ENCODE measurements around the gene NFATC2.

Gene NFATC2

DNA sequence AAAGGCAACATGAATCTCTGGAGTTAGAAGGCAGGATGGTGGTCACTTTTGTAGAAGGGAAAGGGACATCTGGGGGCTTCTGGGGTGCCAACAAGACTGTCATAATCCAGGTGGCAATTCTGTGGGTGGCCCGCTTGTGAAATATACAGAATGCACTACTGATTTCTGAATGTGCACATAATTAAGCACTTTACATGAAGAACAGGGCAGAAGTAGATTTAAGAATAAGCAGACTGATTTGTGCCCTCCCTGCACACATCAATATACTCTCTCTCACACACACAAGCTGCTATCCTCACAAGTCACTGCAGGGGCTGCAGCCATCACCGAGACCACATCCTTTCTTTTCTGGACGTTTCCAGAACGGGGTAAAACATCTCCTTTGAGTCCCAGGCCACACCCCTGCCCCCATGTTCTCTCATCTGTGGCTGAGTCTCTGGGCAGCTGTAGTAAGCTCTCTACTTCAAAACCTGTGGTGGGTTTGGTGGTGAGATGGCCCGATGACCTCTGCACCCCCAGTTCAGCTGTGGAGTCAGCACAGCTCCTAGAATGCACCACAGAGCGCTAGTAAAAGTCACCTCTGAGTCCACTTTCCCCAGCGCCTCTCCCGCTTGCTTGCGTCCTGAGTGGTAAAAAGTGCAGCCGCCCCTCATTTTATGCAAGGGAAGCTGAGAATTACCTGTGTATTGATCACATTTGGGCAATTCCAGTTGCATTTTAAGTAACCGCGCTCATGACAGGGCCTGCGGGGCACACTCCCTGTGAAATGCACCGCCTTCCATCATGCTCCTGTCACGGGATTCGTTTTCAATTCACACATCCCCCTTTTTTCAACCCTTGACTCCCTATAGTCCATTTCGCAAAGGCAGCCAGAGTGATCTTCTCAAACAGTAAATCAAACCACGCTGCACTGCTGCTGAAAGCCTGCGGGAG lies 115.5 kb downstream of the NFATC2 start:
- DNase-seq, result no peak

DNA sequence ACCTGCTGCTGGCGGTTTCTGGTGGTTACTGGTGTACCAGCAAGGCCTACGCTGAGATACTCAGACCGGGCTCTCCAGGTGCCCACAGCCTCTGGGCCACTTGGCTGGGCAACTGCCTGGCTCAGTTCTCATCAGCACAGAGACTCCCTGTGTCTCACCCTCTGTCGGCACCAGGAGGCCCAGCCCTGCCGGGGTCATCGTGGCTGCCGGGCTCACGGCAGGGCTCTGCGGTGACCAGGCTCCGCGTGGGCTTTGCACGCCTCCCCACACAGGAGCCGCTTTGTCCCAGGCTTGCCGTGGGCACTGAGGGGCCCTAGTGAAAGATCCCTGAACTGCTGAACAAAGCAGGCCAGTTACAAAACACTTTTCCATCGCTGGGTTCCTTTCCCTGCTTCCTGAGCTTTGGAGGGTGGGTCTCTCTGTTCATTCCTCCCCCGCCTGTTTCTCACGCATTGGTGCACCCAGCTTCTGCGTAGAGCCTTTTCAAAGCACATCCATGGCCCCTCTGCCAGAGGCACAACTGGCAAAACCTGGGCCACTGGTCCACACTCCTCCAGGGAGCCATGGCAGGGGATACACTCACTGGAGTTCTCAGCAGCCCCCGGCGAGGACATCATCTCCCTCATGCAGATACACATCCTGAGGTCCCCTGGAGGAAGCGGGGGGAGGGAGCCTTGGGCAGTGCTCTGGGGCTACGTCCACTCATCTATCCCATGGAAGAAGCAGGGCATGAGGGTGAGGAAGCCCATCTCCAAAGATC lies 117.0 kb downstream of the NFATC2 start:
- DNase-seq, result no peak

DNA sequence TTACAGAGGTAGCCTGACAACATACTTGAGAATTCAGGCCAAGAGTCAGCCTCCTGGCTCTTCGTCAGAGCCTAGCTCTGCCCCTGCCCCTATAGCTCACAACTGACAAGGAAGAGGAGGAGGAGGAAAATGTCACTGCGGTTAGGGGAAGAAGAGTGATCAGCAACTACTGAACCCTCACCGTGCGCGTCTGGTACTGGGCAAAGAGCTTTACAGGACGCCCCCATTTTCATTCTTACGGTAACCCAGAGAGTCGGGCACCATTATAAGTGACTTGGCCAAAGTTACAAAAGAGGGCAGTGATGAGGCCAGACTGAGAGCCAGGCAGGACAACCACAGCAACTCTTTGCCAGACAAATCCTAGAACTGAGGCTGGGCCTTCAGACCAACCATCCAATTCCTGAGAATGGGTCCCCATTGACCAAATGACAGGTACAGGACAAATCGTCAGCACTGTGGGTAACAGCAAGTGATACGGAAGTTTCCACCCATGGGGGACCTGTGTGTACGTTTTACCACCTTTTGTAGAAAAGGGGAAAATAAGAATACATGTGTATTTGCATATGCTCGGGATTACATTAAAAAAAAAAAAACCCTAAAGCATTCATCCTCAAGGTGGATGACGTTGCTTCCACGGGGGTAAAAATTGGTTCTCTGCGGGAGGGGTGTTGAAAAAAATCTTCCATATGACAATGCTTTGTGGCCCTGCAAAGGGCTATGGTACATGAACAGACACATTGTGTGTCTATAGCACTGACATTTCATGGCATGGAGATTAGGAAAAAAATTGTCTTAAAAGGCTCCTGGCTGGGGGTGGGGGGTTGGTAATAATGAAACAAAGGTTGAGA lies 118.0 kb downstream of the NFATC2 start:
- DNase-seq, result no peak

DNA sequence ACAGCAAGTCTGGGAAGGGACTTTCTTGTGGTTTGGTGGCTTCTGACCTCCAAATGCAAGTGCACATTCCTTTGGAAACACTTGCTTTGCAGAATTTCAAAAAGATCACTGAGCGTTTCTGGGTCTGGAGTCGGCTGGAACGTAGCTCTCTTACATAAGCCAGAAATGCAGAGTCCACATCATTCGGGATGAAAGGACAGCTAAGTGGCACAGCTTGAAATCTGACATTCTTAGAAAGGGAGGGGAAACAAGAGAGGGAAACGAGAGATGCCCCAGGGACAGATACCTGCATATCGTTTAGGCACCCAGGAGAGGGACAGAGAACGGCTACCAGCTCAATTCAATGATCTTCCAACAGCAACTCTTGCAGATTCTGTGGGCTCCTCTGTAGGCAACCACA lies 118.7 kb downstream of the NFATC2 start:
- no peak for DNase-seq

DNA sequence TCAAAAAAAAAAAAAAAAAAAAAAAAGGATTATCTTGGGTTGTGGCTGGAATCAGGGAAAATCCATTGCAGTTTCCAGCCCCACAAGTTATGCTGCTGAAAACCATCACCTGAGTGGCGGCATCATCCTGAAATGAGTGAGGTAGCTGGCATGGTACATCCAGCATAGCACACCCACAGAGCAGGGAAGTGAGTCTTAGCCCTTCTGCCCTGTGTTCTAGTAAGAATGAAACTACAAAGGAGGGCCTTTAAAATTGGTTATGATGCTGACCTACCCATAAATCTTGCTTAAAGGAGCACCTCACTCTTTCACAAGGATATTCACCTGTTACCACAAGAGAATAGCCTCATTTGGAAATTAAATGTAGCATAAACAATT lies 119.2 kb downstream of the NFATC2 start:
- DNase-seq, result no peak

DNA sequence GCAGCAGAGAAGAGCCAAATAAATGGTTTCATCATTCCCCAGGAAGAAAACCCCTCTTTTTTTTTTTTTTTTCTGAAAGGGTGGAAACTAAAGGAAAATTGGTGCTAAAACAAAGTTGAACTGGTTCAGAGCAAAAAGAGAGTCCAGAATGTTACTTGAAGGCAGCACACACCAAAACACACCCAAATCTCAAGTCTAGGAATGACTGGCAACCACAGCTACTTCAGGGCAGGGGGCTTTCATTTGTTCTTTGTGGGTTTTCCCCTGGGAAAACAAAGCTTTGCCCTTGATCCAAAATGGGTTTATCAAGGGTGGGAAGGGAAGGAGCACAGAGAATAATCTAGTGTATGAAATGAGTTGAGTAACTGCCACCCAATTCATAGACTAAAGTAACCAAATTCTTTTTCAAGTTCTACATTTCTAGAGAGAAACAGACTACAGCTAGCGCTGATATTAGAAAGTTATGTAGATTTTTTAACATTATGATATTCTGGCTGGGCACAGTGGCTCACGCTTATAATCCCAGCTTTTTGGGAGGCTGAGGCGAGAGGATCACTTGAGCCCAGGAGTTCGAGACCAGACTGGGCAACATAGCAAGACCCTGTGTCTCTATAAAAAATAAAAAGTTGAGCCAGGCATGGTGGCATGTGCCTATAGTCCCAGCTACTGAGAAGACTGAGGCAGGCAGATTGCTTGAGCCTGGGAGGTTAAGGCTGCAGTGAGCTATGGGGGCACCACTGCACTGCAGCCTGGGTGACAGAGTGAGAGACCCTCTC lies 119.8 kb downstream of the NFATC2 start:
- no peak for DNase-seq

DNA sequence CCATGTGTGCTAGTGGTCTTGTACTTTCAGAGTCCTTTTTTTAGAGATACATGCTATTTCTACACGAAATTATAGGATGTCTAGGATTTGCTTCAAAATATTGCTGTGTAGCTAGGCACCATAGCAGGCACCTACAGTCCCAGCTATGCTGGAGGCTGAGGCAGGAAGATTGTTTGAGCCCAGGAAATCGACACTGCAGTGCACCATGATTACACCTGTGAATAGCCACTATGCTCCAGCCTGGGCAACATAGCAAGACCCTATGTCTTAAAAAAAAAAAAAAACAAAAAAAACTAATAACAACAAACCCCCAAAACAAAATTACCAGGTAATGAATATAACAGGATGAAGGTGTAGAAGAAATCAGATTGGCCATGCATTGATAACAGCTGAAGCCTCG lies 121.7 kb downstream of the NFATC2 start:
- DNase-seq, result no peak

DNA sequence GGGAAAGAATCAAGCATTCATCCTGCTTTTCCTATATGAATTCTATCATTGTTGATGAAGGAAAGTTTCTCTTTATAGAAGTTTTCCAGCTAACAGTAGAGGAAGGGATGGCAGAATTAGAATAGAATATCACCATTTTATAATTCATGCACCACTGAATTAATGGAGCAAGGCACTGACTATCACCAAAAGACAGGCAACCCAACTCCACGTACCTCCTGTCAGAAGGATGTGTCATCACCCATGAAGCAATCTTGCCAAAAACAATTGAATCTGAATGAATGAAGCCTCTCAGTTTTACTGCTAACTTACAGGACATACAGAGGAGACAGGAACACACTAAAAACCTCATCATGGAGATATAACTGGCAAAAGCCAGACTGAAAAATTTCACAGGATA lies 122.4 kb downstream of the NFATC2 start:
- no peak for DNase-seq

DNA sequence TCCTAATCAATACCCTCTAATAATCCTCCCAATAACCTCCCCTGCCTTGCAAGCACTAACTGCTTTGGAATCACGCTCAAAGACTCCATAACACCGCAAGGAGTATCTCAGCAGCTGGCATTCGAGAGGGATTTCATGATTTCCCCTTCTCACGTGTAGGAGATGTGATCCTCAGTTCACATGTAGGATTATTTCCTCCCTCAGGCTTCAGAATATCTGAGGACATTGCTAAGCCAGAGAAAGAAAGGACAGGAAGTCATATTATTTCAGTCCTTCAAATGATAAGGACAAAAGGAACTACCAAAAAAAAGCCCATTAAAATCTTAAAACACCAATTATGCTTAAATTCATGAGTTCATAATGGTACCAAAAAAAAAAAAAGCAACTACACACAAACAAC lies 122.9 kb downstream of the NFATC2 start:
- DNase-seq, result no peak

DNA sequence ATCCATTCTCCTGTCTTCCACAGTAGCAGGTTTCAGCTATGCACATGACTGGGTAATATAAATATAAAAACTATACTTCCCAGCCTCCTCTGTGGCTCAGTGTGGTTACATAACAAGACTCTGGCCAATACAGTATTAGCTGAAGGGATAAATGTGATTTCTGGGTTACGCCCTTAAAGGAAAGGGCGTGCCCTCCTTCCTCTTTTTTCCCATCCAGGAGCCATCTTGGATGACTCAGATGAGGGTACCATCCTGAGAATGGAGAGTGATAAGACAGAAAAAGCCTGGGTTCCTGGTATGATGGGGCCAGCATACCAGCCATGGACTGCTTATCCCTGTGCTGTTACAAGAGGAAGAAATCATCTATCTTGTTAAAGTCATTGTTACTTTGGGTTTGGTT lies 123.3 kb downstream of the NFATC2 start:
- DNase-seq, result no peak

DNA sequence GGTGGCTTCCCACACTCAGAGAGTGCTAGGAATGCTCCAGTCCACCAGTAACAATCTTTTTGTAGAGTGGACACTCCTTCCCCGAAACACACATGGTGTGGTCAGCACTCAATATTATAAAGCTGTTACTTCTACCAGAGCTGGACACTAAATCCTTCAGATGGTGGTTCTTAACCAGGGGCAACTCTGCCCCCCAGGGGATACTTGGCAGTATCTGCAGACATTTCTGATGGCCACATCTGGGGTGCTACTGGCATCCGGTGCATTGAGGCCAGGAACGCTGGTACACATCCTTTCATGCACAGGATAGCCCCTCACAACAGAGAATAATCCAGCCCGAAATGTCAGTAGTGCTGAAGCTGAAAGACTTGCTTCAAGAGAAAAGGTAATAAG lies 124.4 kb downstream of the NFATC2 start:
- DNase-seq, result no peak

DNA sequence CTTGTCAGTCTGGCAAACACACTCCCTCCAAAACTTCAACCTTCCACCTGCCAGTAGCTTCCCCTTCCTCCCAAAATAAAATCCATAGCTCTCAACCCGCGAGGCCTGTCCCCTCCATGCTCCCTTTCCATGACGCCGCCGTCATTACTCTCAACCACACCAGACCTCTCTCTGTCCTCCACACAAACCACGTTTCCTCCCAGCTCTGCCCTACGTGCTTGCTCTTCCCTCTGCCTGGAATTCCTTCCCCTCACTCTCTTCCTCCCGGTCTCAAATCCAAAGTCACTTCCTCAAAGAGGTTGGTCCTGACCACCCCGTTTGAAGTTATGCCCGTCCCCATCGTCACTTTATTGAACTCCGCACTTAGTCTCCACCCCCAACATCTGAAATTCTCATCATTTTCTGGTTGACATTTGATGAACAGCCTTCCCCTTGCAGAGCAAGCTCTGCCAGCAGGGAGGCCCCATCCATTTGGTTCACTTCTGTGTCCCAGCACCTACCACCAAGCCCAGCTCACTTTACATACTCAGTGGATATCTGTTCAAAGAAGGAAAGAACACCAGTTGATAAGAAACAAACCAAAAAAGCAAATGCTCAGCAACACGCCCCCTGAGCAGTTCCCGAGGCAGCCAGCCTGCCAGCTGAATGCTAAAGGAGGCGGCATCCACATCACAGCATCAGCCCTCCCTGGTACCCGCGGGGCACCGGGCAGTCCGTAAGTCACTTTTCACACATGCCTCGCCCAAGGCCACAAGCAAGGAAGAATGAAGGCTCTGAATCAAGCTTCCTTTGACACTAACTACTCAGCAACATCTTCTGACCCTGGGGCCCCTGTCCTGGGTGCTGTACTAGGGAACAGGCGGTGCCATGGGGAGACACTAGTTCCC lies 125.0 kb downstream of the NFATC2 start:
- DNase-seq, result no peak

DNA sequence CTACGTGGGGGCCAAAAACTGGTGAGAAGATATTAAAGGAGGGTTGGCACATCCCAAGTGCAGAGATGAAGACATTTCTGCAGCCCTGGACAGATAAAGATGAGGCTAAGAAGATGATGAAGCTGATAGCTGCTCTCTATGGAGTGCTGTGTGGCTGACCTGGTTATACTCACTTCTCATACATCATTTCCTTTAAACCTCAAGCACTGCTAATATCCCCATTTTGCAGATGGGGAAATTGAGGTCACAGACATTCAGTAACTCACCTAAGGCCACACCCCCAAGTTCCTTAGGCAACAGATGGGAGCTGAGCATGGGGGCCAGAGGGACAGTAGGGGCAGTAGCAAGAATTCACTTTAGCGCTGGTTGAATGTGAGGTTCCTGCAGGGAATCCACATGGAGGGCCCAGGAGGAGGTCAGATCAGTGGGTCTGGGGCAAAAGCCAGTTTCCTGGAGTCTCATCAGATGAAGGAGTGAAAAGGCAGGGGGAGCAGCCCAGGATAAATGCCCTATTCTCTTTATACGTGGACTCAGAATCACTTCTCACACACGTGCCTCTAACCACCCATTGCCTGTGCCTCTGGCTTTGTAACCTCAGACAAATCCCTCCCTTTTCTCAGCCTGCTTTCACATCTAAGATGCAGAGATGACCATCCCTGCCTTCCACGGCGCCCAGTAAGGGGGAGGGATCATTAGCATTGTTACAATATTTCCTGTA lies 125.8 kb downstream of the NFATC2 start:
- no peak for DNase-seq

DNA sequence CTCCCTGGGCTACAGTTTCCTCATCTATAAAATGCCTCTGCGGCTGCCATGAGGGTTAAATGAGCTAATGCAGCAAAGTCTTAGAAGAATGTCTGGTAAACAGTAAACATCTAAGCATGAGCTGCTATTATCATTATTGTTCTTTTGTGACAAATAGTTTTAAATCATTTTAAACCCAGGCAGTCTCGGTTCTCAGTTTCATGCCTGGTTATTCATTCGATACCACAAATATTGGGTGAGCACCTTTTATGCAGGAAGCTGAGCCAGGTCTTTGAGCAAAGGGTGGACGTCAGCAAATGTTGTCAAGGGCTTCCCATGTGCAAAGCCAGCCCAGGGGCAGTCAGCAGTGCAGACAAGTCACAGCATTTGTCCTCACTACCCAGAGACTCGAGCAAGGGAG lies 128.7 kb downstream of the NFATC2 start:
- no peak for DNase-seq

DNA sequence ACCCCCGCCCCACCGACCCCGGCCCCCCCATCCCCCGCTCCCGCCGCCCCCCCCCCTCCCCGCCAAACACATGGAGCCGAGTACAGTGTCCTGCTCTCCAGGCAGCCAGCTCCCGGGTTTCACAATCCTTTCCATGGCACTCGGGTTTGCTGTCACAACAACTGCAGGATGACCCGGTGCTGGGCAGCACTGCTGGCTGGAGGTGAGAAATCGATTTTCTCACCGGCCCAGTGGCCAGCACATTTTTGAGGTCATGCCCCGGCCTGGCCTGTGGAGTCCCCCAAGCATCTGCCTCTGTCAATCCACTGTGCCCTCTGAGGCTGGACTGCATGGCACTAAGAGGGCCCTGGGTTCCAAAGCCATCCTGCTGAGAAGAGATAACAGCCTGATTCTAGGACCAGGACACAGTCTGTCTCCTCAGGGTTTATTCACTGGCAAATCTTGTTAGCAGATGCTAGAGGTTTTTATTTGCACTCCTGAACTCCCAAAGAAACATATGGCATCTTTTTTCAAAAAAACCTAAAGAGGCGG lies 129.5 kb downstream of the NFATC2 start:
- DNase-seq, result no peak

DNA sequence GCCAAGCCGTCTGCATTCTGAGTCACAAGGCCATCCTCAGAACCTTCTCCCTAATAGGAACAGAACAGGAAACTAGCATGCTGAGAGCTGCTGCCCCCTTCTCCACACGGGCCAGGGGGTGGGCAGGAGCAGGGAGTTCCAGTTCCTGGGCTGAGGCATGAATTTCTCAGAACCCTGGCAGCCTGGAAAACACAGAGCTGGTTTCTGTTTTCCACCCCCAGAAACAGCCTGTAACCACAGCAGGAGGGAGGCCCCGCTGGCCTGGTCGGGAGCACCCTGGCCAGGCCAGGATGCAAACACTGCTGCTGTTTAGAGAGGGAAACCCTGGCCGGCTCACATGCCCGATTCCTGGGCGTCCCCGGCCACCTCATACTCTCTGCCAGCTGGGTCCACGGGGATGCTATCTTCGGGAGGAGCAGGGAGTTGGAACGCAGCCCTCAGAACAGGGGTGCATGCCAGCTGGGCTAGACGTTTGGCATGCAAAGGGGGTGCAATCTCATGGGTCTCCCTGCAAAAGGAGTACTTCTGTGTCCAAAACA lies 130.1 kb downstream of the NFATC2 start:
- DNase-seq, result no peak

DNA sequence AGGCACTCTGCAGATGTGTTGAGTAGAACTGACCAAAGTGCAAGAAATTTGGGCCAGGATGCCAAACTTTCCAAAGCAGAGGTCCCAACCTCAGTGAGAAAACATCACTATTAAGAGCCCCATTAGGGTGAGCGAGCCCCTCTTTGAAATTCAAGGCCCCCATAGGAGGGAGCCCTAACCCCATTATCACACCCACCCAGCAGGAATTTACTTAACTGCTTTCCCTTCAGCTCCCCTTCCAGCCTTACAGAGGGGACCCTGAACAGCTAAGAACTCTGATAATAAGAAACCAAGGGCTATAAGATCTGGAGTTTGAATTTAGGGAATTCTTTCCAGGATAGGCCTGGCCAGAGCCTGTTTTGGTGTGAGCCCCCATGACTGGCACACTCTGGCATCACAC lies 130.6 kb downstream of the NFATC2 start:
- no peak for DNase-seq

DNA sequence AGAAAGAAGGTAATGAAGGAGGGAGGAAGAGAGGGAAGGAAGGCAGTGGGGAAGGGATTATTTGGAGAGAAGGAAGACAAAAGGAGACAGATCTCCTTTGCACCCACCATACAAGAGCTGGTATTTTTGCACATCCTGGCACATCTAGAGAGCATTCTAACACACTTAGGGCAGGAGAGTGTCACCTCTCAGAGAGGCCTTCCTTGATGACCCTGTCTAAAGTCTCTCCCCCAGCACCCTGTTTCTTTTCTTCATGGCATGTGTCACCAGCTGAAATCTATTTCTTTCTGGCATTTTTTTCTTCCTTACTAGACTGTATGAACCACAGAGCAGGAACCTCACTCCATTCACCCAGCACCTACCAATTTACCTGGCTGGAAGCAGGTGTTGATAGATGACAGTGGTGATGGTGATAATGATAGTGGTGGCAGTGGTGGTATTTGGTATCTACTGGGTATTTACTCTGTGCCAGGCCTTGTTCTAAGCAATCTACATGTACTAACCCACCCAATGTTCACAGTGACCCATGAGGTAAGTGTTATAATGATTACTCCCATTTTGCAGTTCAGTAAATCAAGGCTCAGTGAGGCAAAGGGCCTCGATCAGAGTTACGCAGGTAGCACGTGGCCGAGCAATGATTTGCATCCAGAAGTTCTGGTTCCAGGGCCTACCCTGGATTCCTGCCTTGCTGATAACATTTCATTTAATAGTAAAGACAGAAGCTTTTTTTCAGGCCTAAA lies 131.8 kb downstream of the NFATC2 start:
- DNase-seq, result no peak

DNA sequence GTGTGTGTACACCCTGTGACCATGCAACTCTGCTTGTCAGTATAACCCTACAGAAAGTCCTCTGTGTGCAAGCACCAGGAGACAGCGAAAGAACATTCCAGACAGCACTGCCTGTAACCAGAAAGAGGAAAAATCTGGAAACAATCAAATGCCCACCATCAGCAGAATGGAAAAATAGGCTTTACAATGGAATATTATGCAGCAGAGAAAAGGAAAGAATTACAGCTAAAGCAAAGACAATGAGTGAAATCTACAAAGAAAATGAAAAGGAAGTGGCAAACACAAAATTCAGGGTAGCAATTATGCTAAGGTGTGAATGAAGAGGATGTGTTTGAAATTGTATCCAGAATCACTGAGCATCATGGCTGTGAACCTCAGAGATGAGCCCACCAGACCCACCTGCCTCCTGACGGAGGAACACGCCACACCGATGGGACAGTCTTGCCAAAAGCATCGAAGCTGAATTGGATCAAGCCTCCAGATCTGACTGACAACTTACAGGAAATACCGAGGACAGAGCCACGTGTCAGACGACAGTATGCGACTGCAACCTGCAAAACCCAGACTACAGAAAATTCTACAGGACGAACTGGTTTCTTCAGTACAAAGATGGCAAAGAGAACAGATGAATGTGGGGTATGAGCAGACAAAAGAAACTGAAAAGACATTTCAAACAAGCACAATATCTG lies 133.2 kb downstream of the NFATC2 start:
- DNase-seq, result no peak

Measured in cortex of kidney (tissue), 1 donor.